GM21786 (cell line): ENCODE results near the gene NAGK.
"Not testable (repeated sequence)": the region's sequence is repeated elsewhere in the genome, so short reads cannot be mapped to it uniquely, and the experiment has no call there.

Experiments
- ATAC-seq: cut with Tn5 transposase; IDR thresholded peaks from one replicate; pipeline ENCODE4 v1.9.1; 2021; ENCODE audit not compliant: unreplicated experiment

Gene NAGK

DNA sequence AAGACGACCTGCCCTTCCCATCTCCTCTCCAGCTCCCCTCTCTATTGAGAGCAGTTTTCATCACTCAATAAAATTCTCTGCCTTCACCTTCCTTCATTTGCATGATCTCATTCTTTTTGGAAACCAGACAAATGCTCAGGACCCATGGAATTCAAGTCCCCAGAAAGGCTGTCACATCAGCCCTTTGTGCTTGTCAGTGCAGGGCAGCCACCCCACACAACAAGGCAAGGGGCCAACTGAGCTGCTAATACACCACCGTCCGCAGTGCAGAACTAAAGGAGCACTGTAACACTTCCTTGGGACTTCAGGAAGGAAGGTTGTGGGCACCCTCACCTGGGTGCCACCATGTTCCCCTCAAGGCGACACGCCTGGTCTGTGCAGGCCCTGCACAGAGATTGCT lies 35.4 kb downstream of the NAGK start:
- ATAC-seq = no peak

DNA sequence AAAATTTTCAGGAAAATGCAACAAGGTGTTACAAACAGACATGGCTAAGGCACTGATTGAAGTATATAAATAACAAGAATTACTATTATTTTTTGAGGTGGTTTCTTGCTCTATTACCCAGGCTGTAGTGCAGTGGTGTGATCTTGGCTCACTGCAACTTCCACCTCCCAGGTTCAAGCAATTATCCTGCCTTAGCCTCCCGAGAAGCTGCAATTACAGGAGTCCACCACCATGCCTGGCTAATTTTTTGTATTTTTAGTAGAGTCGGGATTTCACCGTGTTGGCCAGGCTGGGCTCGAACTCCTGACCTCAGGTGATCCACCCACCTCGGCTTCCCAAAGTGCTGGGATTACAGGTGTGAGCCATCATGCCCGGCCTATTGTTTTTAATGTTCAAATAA lies 38.0 kb downstream of the NAGK start:
- ATAC-seq = not testable (repeated sequence)

DNA sequence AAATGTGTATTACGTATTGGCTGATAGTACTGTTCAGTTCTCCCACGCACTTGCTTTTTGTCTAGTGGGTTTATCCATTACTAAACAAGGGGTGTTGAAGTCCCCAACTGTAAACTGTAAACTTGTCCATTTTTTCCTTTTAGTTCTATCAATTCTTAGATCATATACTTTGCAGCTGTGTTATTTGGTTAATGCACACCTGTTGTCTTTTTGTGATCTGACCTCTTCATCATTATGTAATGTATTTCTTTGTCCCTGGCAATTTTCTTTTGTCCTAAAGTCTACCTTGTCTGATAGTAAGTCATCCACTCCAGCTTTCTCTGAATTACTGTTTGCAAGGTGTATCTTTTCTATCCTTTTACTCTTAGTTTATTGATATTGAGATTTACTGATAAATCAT lies 39.6 kb downstream of the NAGK start:
- ATAC-seq = no peak

DNA sequence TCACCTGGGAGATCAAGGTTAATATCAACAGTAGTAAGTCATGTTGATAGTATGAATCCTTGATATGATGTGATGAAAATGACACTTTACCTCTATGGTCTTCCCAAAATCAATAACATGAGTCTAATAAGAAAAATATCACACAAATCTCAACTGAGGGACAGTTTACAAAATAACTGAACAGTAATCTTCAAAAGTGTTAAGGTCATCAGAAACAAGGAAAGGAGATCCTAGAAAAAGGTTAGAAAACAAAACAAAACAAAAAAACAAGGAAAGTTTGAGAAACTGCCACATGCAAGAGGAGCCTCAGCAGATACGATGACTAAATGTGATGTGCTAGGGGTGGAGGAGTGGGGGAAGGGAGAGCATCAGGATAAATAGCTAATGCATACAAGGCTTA lies 45.4 kb downstream of the NAGK start:
- no peak for ATAC-seq

DNA sequence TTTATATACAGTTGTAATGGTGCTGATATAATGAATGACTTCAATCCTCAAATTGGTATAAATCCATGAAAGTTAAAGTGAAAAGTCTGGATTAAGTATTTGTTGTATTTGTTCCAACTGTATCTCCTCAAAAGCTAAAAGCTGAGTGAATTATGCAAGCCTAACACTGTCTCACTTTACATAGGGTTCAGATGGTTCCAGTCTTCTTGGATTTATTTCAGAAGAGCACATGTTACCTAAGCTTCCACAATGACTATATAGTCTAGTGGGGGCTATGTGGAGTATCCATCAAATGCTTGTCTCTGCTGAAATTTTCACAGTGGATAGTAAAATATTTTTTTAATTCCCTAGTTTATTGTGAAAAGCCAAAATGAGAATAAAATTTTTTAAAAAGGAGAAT lies 48.6 kb downstream of the NAGK start:
- no peak for ATAC-seq

DNA sequence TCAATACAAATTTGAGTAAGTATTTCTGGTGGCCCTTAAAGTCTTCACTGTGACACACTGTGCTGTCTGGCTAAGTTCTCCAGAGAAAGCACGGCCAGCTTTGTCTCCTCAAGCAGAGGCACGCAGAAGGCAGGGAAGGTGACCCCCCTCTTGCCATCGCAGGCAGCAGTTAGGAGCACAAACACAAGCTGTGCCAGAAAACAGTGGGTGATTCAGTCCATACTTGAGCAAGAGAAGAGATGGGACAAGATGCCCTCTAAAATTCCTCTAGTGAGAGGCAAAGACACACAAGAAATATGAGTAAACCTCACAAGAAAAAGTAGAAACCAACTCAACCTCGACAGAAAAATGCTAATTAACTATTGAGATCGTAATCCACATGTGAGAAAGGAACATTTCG lies 51.7 kb downstream of the NAGK start:
- ATAC-seq = no peak

DNA sequence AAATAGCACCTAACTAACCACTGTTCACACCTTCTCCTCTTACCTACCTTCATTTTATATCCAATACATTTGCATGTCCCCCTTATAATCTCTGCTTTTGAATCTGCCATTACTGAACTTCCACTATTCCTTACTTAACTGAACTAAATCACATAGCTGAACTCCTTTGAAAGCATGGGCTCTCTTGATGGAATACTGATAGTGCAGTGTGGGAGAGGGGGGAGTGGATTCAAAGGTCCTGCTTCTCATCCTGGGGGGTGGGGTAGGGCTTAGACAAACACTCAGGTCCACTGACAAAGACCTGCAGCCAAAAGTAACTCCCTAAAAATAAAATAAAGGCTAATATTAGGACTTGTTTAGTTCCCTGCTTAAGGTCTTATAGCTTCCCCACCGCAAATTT lies 53.0 kb downstream of the NAGK start:
- no peak for ATAC-seq

DNA sequence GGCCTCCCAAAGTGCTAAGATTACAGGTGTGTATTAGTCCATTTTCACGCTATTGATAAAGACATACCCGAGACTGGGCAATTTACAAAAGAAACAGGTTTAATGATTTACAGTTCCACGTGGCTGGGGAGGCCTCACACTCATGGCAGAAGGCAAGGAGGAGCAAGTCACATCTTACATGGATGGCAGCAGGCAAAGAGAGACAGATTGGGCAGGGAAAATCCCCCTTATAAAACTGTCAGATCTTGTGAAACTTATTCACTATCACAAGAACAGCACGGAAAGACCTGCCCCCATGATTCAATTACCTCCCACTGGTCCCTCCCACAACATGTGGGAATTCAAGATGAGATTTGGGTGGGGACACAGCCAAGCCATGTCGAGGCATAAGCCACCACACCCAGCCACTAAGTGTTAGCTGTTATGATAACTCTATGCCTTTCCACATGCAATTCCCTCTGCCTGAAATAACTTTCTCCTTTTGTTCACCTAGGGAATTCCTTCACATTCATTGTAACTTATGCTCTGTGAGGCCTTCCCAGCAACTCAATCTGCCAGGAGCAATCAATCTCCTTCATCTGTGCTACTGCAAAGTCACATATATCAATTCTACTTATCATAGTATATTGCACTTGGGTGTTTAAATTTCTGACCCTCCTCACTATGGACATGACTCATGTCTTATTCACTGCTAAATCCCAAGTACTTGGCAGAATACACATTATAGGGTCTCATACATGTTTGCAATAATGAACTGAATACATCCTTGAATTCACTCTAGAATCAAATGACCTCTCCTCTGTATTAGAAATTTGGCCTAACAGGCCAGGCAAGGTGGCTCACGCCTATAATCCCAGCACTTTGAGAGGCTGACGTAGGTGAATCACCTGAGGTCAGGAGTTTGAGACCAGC lies 54.2 kb downstream of the NAGK start:
- no peak for ATAC-seq

DNA sequence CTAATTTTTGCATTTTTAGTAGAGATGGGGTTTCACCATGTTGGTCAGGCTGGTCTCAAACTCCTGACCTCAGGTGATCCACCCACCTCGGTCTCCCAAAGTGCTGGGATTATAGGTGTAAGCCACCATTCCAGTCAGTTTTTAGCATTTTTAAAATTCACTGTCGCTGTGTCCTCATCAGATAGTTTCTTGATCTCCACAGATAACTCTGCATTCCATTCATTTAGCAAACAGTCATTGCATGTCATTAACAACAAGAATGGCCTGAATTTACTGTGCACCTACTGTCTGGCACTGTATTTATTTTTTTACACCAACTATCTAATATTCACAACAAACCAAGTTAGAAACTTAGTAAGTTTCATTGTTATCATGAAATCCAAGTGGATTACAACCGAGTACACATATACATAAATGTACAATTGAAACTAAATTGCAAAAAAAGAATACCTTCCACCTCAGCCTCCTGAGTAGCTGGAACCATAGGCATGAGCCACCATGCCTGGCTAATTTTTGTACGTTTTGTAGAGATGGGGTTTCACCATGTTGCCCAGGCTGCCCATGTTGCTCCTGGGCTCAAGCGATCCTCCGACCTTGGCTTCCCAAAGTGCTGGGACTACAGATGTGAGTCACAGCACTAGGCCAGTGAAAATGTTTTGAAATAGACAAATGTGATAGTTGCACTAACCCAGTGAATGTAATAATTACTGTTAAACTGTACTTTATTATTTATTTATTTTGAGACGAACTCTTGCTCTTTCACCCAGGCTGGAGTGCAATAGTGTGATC lies 57.3 kb downstream of the NAGK start:
- no peak for ATAC-seq

DNA sequence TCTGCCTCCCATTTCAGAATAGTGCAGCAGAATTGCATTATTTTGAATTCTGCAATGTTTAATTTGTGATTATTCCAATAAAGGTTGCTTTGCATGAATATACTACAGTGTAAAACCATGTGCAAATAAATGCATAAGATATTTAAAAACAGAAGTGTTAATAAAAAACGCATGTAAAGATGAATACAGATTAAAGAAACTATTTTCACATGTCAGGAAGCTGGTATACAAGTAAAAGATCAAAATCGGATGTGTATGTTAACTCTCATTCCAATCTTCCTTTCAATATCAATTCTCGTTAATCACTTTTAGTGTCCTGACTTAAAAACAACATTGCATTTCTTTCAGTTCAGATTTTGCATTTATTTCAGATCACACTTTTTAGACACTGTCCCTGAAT lies 58.5 kb downstream of the NAGK start:
- no peak for ATAC-seq
